Spinal cord (tissue), 10 donors: ENCODE results near the gene GJA4. TPM values are rescaled to one million over a fixed set of nuclear protein-coding genes. Genes with fewer than 3 reads are reported as not detected.

Experiments used
- DNase-seq, 6 donors: peaks; one replicate each; pipeline versions ENCODE4 v3.0.0 to v3.0.0-alpha.2; 2013 to 2015; ENCODE audit warnings: low spot score in 6 of 6, low read depth in 4 of 6
- H3K27ac ChIP-seq: one replicate; pipeline ENCODE4 v1.5.1; 2013; ENCODE audit warnings: low read depth, low read length, control low read depth
- H3K27me3 ChIP-seq: one replicate; pipeline ENCODE4 v1.6.1; 2013; ENCODE audit warnings: low read length; ENCODE audit not compliant: control insufficient read depth, insufficient read depth
- H3K36me3 ChIP-seq: one replicate; pipeline ENCODE4 v1.6.1; 2013; ENCODE audit warnings: low read length; ENCODE audit not compliant: control insufficient read depth, insufficient read depth
- H3K4me1 ChIP-seq: one replicate; pipeline ENCODE4 v1.6.1; 2013; ENCODE audit warnings: low read length; ENCODE audit not compliant: control insufficient read depth, insufficient read depth
- H3K4me3 ChIP-seq: one replicate; pipeline ENCODE4 v1.5.1; 2013; ENCODE audit warnings: low read depth, low read length, control low read depth
- H3K9me3 ChIP-seq: one replicate; pipeline ENCODE4 v1.6.1; 2013; ENCODE audit warnings: low read length; ENCODE audit not compliant: control insufficient read depth, insufficient read depth
- WGBS: methylation state at CpG from one replicate; pipeline ENCODE4 v1.1.5; 2013; ENCODE audit warnings: missing lambda C conversion rate; ENCODE audit not compliant: insufficient coverage; 5-methylcytosine and 5-hydroxymethylcytosine counted together
- polyA plus RNA-seq, 2 donors: library from polyadenylated mRNA; unstranded; fragments of 120-200 nt; gene quantifications; one replicate each; pipeline ENCODE4 v1.2.1, GENCODE V29; 2013; ENCODE audit not compliant: insufficient read length in 2 of 2
- total RNA-seq, 2 donors: library from RNA; depleted of rRNA in 1 of 2; stranded (reverse); fragments of 120-200 nt in 1 of 2; fragments of >200 nt in 1 of 2; gene quantifications; one replicate each; pipeline versions ENCODE4 v1.2.3 to v1.2.4, GENCODE V29; 2013 to 2014
- donor health status: healthy.

The GJA4 gene
- total and polyA plus RNA-seq, 4 donors: 4.0 to 23.6 (median 15.4) TPM

DNA sequence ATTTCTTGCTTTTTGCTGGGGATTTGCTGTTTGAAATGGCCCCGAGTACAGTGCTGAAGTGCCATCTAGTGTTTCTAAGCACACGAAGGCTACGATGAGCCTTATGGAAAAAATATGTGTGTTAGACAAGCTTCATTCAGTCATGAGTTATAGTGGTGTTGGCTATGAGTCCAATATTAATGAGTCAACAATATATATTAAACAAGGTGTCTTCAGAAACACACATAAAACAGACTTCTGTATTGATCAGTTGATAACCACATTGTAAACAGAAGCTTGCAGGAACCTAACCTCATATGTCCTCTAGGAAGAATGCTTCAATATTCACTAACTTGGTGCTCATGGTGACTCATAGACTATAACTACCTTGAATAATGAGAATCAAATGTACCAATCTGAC is 39.6 kb upstream of the GJA4 start:
- Histone ChIP-seq H3K27ac (no peak overlapping the region), H3K4me3 (no peak overlapping the region), H3K9me3 (no peaks in the 10 kb centered on the region), H3K4me1 (peaks cover 6% of the 10 kb centered on the region), H3K36me3 (no peaks in the 10 kb centered on the region), H3K27me3 (no peaks in the 10 kb centered on the region)
- DNase-seq: peak in 1 of 6 donors; percentile 47
- no CpG with 5 or more reads among the region's 3 CpGs for WGBS

DNA sequence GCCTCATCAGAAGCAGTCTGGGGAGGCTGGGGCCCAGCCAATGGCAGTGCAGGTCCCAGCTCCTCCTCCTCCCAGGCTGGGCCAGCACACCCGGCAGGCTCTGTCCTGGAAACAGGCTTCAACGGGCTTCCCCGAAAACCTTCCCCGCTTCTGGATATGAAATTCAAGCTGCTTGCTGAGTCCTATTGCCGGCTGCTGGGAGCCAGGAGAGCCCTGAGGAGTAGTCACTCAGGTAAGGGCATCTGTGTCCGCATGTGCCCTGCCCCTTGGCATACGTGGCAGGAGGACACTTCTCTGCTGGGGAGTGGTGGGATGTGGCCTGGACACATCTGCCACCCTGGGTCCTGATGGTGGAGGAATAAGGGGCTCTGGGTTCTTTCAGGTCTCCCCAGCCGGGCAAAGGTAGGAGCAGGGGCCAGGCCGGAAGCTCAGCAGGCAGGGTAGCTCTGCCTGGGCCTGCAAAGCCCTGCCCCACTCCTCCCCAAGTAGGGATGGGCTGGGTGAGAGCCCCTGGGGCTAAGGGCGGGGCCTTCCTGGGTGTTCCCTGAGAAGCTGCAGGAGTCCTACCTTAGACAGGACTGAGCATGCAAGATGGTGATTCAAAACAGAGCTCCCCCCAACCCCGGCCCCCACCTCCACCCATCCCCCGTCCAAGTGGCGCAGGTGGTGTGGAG is 37.7 kb upstream of the GJA4 start, which contains the start of gene GJB5:
Gene GJB5 (plus strand): TSS at position 84 of the 674 bp plus-strand sequence. CDS start 2,284 bp downstream, outside the sequence.
- Histone ChIP-seq H3K4me3 (no peak within 1 kb of the TSS), H3K27ac (no peak within 1 kb of the TSS), H3K27me3 (no peaks in the 10 kb centered on the region), H3K36me3 (no peaks in the 10 kb centered on the region), H3K9me3 (no peaks in the 10 kb centered on the region), H3K4me1 (peaks cover 6% of the 10 kb centered on the region)
- WGBS: 70% methylated on average over 10 of the region's 13 CpGs
- no peak for DNase-seq

- H3K9me3 ChIP-seq: no peaks in the 10 kb centered on the region
- WGBS: 91% methylated on average over 6 of the region's 6 CpGs
These were observed 36.8 kb upstream of the GJA4 start for GRCh38 chr1:34755961-34756360.

DNA sequence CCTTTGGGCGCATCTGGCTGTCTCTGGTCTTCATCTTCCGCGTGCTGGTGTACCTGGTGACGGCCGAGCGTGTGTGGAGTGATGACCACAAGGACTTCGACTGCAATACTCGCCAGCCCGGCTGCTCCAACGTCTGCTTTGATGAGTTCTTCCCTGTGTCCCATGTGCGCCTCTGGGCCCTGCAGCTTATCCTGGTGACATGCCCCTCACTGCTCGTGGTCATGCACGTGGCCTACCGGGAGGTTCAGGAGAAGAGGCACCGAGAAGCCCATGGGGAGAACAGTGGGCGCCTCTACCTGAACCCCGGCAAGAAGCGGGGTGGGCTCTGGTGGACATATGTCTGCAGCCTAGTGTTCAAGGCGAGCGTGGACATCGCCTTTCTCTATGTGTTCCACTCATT is 35.4 kb upstream of the GJA4 start:
- WGBS: 92% methylated on average over 21 of the region's 21 CpGs
- Histone ChIP-seq H3K27ac (no peak overlapping the region), H3K36me3 (peaks cover 3% of the 10 kb centered on the region), H3K4me1 (peaks cover 2% of the 10 kb centered on the region), H3K27me3 (no peaks in the 10 kb centered on the region), H3K9me3 (no peaks in the 10 kb centered on the region), H3K4me3 (no peak overlapping the region)
- DNase-seq: no peak

More at GRCh38 chr1:34755961-34756360, 36.8 kb upstream of the GJA4 start:
- DNase-seq: no peak
- no peak overlapping the region for H3K4me3 ChIP-seq
- H3K4me1 ChIP-seq: peaks cover 3% of the 10 kb centered on the region
- H3K27ac ChIP-seq: no peak overlapping the region
- H3K36me3 ChIP-seq: no peaks in the 10 kb centered on the region
- H3K27me3 ChIP-seq: no peaks in the 10 kb centered on the region

- no peak for DNase-seq
- no peak overlapping the region for H3K27ac ChIP-seq
- H3K9me3 ChIP-seq: no peaks in the 10 kb centered on the region
- no peak overlapping the region for H3K4me3 ChIP-seq
- H3K36me3 ChIP-seq: peaks cover 3% of the 10 kb centered on the region
- WGBS: 90% methylated on average over 3 of the region's 4 CpGs
- H3K4me1 ChIP-seq: peaks cover 2% of the 10 kb centered on the region
- H3K27me3 ChIP-seq: no peaks in the 10 kb centered on the region
These were observed 34.0 kb upstream of the GJA4 start for GRCh38 chr1:34758751-34759150.

- Histone ChIP-seq H3K36me3 (peaks cover 3% of the 10 kb centered on the region), H3K27ac (no peak within 1 kb of the TSS), H3K9me3 (no peaks in the 10 kb centered on the region), H3K27me3 (no peaks in the 10 kb centered on the region), H3K4me3 (no peak within 1 kb of the TSS), H3K4me1 (peaks cover 2% of the 10 kb centered on the region)
- no peak for DNase-seq
- WGBS: 43% methylated on average over 7 of the region's 10 CpGs
These were observed 33.1 kb upstream of the GJA4 start, which contains the start of gene GJB4 for GRCh38 chr1:34759503-34760357. Gene GJB4, plus strand, starts transcription at chr1:34759740. Its CDS starts 1,515 bp downstream, at chr1:34761255.

GRCh38 chr1:34761176-34761761 is 31.5 kb upstream of the GJA4 start:
- no peak for DNase-seq
- Histone ChIP-seq H3K27me3 (no peaks in the 10 kb centered on the region), H3K36me3 (peaks cover 3% of the 10 kb centered on the region), H3K9me3 (no peaks in the 10 kb centered on the region), H3K4me3 (no peak overlapping the region), H3K27ac (no peak overlapping the region), H3K4me1 (no peaks in the 10 kb centered on the region)
- 93% methylated on average over 33 of the region's 33 CpGs for WGBS

- WGBS: 97% methylated on average over 9 of the region's 13 CpGs
- no peaks in the 10 kb centered on the region for H3K9me3 ChIP-seq
- no peak for DNase-seq
These were observed 31.0 kb upstream of the GJA4 start for GRCh38 chr1:34761776-34762307.

DNA sequence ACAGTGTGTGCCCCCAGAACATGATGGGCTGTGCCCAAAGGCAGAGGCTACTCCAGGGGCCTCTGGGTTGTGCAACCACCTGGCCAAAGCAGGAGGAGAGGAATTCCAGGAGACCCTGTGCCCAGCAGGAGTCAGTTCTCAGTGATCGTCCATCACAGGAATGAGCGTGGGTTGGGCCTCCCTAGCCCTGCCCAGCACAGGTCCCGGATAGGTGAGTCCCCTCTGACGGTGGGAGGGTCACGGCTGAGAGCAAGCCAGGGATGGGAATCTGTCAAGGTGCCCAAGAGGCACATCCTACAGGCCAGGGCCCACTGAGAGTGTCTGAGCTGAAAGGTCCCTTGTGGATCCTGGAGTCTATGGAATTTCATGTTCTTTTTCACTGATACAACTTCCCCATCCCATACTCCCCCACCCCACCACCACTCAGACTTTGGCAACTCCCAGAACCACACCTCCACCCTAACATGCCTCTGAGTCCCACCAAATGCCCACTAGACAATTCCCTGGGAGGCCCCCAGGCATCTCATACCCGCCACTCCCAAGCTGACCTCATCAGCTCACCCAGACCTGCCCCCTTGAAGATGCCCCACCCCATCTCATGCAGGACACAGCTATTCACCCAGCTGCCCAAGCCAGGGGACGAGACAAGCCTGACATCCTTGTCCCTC is 30.2 kb upstream of the GJA4 start:
- no peaks in the 10 kb centered on the region for H3K4me1 ChIP-seq
- H3K9me3 ChIP-seq: no peaks in the 10 kb centered on the region
- no peak overlapping the region for H3K4me3 ChIP-seq
- WGBS: 67% methylated on average over 7 of the region's 7 CpGs
- H3K27ac ChIP-seq: no peak overlapping the region
- H3K36me3 ChIP-seq: peaks cover 3% of the 10 kb centered on the region
- no peak for DNase-seq
- H3K27me3 ChIP-seq: no peaks in the 10 kb centered on the region

More at GRCh38 chr1:34761776-34762307, 31.0 kb upstream of the GJA4 start:
- Histone ChIP-seq H3K27me3 (no peaks in the 10 kb centered on the region), H3K36me3 (peaks cover 3% of the 10 kb centered on the region), H3K4me1 (no peaks in the 10 kb centered on the region), H3K27ac (no peak overlapping the region), H3K4me3 (no peak overlapping the region)
